ENCODE measurements around the gene ZSWIM3. TPM values are rescaled to one million over a fixed set of nuclear protein-coding genes. Genes with fewer than 3 reads are reported as not detected.
"Not testable (repeated sequence)": the region's sequence is repeated elsewhere in the genome, so short reads cannot be mapped to it uniquely, and the experiment has no call there.

ZSWIM3 gene
- total RNA-seq, 1 donor from 2014 or later: 5.9 TPM

DNA sequence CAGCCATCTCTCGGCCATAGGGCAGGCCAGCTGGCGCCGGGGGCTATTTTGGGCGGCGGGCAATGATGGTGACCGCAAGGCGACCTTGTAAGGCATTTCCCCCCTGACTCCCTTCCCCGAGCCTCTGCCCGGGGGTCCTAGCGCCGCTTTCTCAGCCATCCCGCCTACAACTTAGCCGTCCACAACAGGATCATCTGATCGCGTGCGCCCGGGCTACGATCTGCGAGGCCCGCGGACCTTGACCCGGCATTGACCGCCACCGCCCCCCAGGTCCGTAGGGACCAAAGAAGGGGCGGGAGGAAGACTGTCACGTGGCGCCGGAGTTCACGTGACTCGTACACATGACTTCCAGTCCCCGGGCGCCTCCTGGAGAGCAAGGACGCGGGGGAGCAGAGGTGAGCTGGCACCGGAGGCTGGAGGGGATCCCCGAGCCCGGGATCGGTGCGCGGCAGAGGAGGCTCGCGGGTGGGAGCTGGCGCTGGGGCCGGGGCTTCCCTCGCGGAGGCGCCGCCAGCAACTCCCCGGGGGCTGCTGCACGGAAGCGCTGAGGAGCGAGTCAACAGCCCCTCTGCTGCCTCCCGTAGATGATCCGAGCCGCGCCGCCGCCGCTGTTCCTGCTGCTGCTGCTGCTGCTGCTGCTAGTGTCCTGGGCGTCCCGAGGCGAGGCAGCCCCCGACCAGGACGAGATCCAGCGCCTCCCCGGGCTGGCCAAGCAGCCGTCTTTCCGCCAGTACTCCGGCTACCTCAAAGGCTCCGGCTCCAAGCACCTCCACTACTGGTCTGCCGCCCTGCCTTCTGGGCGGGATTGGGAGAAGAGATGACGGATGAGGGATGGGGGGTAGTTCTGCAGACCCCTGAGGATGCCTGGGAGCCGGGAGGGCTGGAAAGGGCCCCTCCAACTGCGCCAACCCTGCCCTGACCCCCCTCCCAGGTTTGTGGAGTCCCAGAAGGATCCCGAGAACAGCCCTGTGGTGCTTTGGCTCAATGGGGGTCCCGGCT lies 33.9 kb downstream of the ZSWIM3 start, which contains the start of the genes CTSA and NEURL2:
TSS of gene CTSA (plus strand) at position 351 of the 999 bp plus-strand sequence. CDS start at position 585, 234 bp downstream.
TSS of gene NEURL2 (minus strand) at position 224 of the 999 bp plus-strand sequence. CDS start at position 7, 217 bp downstream.
- DNase-seq (ENCODE audit: low read depth): peak; percentile 71

DNA sequence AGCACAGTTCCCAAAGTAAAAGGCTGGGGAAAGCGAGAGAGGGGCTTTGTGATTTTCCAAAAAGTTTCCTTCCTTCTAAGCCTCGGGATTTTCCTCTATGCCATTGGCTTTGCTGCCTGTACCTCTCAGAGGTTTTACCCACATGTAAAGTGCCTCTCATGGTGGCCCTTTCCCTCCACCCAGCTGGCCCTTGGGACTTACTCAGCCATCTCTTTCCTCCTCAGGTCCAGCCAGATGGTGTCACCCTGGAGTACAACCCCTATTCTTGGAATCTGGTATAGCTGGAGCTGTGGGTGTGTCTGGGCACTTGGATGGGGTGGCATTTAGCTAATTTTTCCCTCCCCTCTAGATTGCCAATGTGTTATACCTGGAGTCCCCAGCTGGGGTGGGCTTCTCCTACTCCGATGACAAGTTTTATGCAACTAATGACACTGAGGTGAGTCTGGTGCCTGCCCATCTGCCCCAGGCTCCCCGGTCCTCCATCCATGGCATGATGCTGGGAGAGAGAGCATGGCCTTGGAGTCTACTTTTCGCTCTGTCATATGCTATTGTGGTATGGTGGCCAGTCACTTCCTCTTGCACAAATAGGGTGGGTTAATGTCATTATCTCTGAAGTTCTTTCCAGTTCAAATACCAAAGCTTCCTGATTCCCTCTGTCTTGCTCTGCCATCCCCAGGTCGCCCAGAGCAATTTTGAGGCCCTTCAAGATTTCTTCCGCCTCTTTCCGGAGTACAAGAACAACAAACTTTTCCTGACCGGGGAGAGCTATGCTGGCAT lies 34.8 kb downstream of the ZSWIM3 start:
- peak; percentile 41 for DNase-seq (ENCODE audit: low read depth)

DNA sequence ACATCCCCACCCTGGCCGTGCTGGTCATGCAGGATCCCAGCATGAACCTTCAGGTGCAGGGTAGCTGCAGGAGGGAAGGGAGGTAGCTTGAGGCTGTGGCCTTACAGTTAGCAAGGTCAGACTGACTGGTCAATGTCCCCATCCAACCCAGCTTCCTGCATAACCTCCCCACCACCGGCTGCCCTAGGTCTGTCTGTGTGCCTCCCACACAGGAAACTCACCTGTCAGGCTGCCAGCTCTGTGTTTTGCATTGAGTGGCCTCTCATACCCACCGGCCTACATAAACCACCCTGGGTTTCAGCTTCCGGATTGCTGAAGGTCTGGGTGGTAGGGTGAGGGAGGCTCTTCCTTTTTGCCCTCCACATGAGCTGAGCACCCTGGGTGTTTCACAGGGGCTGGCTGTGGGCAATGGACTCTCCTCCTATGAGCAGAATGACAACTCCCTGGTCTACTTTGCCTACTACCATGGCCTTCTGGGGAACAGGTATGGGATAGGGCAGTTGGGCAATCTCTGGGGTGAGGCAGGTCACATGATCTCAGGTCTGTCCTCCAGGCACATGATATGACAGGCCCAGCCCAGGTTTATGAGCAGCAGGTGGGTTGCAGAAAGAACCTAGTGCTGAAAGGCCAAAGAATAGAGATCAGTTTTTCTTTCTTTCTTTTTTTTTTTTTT lies 35.5 kb downstream of the ZSWIM3 start:
- no peak for DNase-seq (ENCODE audit: low read depth)

DNA sequence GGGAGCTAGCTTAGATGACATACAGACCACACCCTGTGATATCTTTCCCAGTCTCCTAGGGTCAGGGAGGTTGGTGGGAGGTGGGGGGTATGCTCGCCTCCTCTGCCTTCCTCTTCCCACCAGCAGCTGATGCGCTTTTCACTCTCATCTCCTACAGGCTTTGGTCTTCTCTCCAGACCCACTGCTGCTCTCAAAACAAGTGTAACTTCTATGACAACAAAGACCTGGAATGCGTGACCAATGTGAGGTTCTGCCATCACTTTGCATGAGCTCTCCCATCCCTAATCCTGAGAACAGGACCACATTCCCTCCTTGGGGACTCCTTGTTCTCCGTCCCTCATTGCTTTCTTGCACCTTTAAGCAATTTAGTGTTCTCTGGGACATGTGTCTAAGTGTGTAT lies 36.4 kb downstream of the ZSWIM3 start:
- DNase-seq (ENCODE audit: low read depth): no peak

DNA sequence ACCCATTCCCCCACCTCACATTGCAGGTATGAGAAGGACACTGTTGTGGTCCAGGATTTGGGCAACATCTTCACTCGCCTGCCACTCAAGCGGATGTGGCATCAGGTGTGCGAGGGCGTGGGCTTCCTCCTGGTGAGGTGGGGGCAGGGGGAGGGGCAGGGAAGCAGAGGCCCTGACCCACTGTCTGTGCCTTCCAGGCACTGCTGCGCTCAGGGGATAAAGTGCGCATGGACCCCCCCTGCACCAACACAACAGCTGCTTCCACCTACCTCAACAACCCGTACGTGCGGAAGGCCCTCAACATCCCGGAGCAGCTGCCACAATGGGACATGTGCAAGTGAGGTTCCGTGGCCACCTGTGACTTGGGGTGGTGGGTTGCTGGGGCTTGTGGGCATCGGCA lies 37.4 kb downstream of the ZSWIM3 start:
- DNase-seq (ENCODE audit: low read depth): no peak

DNA sequence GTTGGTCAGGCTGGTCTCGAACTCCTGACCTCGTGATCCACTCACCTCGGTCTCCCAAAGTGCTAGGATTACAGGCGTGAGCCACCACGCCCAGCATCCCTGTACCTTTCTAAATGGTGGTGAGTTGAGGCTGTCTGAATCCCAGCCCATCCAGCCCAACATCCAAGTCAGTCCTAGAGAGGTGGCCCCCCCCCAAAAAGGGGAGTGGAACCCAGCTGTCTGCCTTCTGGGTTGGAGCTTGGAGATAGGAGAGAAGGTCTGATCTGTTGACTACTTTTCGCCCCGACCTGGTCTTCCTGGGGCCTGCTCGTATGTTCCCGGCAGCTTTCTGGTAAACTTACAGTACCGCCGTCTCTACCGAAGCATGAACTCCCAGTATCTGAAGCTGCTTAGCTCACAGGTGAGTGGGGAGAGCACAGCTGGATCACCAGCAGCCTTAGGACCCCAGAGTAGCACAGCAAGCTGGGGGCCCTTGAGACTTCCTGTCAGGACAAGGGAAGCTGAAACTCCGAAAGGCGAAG lies 39.3 kb downstream of the ZSWIM3 start:
- DNase-seq (ENCODE audit: low read depth): no peak

DNA sequence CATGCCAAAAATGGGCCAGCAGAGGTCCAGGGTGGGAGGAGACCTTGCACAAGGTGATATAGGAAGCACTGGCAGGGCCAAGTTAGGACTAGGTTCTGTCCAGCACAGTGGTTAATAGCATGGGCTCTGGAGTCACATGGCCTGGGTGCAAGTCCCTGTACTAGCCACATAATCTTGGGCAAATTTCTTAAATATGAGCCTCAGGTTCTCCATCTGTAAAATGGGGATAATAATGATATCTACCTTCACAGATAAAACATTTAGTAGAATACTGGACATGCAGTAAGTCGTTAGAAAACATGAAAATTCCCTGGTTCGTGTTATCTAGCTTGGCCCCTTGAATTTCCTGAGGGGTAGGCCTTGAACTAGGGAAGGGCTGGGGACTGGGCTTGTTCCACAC lies 39.9 kb downstream of the ZSWIM3 start:
- no peak for DNase-seq (ENCODE audit: low read depth)

DNA sequence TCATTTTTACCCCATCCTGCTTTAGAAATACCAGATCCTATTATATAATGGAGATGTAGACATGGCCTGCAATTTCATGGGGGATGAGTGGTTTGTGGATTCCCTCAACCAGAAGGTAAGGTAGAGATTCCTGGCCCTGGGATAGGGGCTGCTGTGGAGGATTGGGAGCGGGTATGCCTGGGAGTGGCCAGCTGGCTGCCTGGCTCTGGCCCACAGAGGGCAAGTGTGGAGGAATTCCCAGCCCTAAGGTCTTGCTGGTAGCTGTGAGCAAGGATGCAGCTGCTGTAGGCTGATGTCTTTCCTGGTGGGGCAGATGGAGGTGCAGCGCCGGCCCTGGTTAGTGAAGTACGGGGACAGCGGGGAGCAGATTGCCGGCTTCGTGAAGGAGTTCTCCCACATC lies 40.3 kb downstream of the ZSWIM3 start:
- DNase-seq (ENCODE audit: low read depth): no peak

DNA sequence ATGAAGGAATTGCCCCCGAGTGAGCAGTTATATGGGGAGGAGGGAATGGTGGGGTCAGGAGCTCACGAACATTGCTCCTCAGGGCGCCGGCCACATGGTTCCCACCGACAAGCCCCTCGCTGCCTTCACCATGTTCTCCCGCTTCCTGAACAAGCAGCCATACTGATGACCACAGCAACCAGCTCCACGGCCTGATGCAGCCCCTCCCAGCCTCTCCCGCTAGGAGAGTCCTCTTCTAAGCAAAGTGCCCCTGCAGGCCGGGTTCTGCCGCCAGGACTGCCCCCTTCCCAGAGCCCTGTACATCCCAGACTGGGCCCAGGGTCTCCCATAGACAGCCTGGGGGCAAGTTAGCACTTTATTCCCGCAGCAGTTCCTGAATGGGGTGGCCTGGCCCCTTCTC lies 40.9 kb downstream of the ZSWIM3 start:
- no peak for DNase-seq (ENCODE audit: low read depth)

DNA sequence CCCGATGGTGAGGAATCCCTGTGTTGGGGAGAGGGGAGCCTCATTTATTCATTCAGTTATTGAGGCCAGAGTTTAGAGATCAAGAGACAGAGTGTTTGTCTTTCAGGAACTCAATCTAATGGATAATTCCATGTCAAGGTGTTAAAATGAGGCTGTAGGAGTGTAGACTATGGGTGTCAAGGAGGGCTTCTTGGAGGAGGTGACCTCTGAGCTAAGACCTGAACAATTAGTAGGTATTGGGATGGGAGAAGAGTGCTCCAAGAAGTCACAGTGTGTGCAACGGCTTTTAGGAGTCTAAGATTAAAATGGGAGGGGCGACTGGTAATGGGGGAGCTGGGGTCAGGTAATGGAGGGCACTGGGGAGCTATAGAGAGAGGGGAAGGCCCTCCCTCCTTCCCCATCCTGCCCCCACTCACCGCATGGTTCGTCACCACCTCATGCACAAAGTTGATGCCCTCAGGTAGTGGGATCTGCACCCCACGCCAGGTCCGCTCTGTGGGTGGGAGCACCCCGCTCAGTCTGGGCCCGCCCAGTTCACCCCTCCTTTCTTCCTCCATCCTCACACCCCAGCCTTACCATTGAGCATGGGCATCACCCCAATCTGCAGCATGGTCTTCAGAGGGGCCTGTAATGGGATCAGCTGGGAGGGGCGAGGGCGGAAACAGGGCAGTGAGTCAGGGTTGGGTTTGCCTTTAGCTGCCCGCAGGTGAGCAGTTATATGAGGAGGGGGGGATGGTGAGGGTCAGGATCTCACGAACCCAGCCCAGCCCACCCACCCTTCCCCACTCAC lies 41.8 kb downstream of the ZSWIM3 start:
- DNase-seq (ENCODE audit: low read depth): no peak

DNA sequence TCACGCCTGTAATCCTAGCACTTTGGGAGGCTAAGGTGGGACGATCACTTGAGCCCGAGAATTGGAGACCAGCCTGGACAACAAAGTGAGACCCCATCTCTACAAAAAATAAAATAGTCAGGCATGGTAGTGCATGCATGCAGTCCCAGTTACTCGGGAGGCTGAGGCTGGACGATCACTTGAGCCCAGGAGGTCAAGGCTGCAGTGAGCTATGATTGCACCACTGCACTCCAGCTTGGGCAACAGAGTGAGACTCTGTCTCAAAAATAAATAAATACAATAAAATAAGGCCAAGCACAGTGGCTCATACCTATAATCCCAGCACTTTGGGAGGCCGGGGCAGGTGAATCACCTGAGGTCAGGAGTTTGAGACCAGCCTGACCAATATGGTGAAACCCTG lies 43.9 kb downstream of the ZSWIM3 start:
- not testable (repeated sequence) for DNase-seq (ENCODE audit: low read depth)

DNA sequence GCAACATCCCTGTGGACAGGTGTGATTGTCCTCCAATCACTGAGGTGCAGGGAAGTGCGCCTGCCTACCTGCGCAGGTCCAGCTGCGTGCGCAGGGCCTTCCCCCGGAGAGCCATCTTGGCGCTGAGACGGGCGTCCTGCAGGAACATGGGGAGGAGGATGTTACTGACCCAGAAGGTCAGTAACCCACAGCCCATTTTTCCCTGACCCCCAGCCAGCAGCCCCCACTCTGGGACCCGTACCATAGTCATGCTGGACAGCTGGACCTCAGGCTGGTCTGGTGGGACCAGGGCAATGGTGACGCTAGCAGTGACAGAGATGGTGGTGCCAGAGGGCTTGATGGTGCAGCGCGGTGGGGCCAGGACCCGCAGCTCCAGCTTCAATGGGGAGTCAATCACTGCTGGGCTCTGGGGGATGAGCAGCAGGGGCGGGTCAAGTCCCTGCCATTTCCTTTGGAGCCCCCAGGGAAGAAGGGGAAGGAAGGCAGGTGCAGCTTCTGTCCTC lies 44.8 kb downstream of the ZSWIM3 start:
- no peak for DNase-seq (ENCODE audit: low read depth)

DNA sequence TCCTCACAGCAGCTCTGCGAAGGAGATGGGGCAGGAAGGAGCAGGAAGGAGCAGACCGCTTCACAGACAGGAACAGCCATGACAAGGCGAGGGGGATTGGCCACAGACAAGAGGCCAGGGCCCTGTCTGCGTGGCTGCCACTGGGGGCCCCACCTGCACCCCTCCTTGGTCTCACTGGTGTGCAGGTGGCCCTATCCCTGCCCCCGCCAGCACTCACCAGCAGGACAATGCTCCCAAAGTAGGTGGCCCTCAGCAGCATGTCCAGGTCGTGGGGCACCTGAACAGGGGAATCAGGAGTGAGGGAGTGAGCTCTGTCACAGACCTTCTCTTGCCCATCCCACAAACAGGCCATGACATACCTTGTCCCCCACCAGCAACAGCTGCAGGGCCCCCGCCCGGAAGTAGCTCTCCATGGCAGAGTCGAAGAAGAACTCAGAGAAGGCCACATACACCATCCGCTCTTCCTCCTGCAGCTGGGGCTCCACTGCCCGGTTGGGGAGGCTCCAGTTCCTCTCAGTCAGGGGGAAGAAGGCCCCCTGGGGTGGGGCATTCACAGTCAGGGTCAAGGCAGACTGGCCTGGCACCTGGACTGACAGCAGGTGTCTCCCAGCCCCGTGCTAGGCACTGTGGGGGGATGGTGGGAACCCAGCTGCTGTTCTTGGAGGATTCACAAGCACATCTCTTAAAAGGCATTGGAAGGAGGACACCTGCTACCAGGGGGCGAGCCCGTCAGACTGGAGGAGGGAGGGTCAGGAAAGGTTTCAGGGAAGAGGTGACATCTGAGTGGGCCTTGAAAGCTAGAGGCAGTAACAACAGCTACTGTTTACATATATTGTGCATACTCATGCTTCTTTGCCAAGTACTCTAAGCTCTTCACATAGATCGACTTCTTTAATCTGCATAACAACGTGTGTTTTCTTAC lies 47.4 kb downstream of the ZSWIM3 start:
- no peak for DNase-seq (ENCODE audit: low read depth)

DNA sequence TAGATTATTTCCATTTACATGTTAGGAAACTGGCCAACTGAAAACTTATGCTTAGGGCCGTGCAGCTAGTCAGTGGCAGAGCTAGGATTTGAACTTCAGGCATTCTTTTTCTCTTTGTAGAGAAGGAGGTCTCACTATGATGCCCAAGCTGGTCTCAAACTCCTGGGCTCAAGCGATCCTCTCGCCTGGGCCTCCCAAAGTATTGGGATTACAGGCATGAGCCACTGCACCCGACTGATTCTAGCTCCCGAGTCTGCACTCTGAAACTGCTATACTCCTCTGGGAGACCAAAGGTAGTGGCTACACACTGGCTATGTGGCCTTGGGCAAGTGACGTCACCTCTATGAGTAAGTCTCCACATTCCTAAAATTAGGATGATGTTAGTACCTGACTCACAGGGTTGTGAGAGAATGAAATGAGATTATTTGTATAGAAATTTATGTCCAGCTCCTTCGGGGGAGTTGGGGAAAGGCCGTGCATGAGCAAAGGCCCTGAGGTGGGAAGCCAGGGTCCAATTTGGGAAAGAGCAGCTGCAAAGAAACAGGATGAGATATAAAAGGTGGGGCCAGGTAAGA lies 48.2 kb downstream of the ZSWIM3 start:
- DNase-seq (ENCODE audit: low read depth): peak; percentile 78

DNA sequence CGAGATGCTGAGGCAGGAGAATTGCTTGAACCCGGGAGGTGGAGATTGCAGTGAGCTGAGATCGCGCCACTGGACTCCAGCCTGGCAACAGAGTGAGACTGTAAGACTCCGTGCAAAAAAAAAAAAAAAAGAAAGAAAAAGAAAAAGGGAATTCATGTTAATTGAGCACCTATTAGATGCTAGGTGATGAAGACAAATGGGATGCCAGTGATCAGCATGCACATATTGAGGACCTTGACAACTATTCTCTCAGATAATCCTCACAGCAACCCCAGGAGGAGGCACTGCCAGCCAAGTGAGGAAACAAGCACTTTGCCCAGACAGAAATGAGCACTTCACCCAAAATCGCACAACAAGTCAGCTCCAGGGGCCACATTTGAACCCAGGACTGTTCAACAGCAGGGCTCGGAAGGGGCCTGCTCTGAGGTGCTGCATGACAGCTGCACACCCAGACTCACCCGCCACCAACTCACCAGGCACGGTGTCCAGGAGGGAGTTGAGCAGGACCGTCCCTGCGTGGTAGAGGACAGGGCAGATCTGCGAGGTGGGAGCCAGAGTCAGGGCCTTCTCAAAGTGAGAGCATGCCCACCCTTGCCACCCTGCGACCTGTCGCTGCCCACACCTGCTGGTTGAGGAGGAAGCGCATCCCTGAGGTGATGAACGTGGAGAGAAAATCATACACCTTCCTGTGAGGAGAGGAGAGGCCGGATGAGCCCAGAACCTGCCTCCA lies 50.0 kb downstream of the ZSWIM3 start:
- no peak for DNase-seq (ENCODE audit: low read depth)

DNA sequence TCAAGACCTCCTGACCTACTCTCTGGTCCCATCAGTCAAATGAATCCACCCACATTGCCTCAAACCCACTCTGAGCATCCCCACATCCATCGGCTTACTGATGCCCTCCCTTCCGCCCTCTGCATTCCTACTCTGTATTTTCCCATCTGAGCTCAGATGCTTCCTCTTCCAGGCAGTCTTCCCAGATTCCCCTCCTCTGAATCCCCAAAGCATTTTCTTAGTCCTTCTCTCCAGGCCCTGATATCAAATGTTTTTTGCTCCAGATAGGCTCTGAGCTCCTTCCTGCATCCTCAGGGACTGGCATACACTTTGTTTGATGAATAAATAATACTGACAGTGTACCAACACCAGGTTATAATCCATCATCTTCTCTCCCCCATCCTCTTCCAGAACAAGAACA lies 50.7 kb downstream of the ZSWIM3 start:
- no peak for DNase-seq (ENCODE audit: low read depth)

DNA sequence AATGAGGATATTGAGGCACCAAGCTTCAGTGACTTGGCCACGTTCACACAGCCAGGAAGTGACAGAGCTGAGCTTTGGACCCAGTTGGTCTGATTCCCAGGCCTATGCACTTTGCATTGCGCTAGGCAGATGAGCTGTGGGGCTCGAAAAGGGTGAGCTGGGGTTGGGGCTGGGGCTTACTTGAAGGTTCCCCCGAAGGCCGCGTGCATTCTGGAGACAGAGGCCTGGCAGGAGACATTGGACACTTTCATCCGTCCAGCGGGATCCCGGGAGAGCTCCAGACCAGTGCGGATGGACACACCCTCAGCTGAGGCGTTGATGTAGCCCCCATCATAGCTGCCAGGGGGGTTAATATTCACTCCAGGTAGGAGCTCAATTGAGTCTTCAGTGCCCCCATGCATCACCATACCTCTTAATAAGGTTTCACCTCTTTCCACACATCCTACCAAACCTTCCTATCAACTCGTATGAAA lies 52.0 kb downstream of the ZSWIM3 start:
- no peak for DNase-seq (ENCODE audit: low read depth)
